ENCODE measurements around the gene DHCR7.

GRCh38 chr11:71450507-71450906 lies 2.3 kb upstream of the DHCR7 start:
- TF ChIP-seq POLR2A (IDR thresholded peaks at IDR 0.05) = no peak
- TF ChIP-seq, protein P1, sequence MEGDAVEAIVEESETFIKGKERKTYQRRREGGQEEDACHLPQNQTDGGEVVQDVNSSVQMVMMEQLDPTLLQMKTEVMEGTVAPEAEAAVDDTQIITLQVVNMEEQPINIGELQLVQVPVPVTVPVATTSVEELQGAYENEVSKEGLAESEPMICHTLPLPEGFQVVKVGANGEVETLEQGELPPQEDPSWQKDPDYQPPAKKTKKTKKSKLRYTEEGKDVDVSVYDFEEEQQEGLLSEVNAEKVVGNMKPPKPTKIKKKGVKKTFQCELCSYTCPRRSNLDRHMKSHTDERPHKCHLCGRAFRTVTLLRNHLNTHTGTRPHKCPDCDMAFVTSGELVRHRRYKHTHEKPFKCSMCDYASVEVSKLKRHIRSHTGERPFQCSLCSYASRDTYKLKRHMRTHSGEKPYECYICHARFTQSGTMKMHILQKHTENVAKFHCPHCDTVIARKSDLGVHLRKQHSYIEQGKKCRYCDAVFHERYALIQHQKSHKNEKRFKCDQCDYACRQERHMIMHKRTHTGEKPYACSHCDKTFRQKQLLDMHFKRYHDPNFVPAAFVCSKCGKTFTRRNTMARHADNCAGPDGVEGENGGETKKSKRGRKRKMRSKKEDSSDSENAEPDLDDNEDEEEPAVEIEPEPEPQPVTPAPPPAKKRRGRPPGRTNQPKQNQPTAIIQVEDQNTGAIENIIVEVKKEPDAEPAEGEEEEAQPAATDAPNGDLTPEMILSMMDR (IDR thresholded peaks at IDR 0.05) = no peak

Measured in uterus (tissue), 2 donors.